Measurements from ENCODE around the gene SIGLEC11.
A peak's percentile ranks its signal among the peaks of the same experiment; 100 is the strongest.

The SIGLEC11 gene

DNA sequence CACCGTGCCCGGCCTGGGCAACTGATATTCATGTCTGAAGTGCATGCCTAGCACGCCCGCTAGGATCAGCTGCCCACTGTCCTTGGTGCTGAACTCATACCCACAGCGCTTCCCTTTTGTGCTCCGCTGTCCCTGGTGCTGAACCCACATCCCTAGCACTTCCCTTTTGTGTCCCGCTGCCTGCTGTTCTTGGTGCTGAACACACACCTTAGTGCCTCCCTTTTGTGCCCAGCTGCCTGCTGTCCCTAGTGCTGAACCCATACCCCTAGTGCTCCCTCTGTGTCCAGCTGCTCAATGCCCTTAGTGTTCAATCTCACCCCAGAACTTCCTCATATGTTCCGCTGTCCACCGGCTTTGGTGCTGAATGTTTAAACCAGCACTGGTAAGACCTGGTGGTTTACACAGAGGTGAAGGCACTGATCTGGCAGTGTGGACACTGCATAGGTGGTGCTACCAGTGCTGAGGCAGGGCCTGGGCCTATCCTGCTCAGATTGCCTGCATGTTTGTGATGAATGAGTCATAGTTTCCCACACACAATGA, 26.3 kb upstream of the SIGLEC11 start (continued):
- TF ChIP-seq, protein P1, sequence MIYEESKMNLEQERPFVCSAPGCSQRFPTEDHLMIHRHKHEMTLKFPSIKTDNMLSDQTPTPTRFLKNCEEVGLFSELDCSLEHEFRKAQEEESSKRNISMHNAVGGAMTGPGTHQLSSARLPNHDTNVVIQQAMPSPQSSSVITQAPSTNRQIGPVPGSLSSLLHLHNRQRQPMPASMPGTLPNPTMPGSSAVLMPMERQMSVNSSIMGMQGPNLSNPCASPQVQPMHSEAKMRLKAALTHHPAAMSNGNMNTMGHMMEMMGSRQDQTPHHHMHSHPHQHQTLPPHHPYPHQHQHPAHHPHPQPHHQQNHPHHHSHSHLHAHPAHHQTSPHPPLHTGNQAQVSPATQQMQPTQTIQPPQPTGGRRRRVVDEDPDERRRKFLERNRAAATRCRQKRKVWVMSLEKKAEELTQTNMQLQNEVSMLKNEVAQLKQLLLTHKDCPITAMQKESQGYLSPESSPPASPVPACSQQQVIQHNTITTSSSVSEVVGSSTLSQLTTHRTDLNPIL (CRISPR knock-in tag; IDR thresholded peaks at IDR 0.05; ENCODE audit: low read depth): peak; percentile 97
- TF ChIP-seq ESRRG (CRISPR knock-in tag; IDR thresholded peaks at IDR 0.05) (peak; percentile 83; the same call in 1 of the 2 replicates), ZFP3 (CRISPR knock-in tag; IDR thresholded peaks at IDR 0.05) (peak; percentile 96), TOX (CRISPR knock-in tag; IDR thresholded peaks at IDR 0.05; ENCODE audit: borderline replicate concordance) (peak; percentile 96), ZC3H10 (CRISPR knock-in tag; IDR thresholded peaks at IDR 0.05) (peak; percentile 97), ZNF565 (CRISPR knock-in tag; conservative IDR thresholded peaks at IDR 0.05; ENCODE audit: low read depth) (peak; percentile 98)

GRCh38 chr19:49986354-49986753, 25.4 kb upstream of the SIGLEC11 start:
- ATAC-seq: no peak
- TF ChIP-seq ESRRG (CRISPR knock-in tag; IDR thresholded peaks at IDR 0.05) (no peak), ZNF70 (CRISPR knock-in tag; IDR thresholded peaks at IDR 0.05) (no peak), TCF4 (CRISPR knock-in tag; IDR thresholded peaks at IDR 0.05; ENCODE audit: borderline replicate concordance) (no peak), ZNF8 (CRISPR knock-in tag; IDR thresholded peaks at IDR 0.05) (no peak), SNAI2 (CRISPR knock-in tag; IDR thresholded peaks at IDR 0.05) (no peak), ZFP3 (CRISPR knock-in tag; IDR thresholded peaks at IDR 0.05) (no peak), ZC3H10 (CRISPR knock-in tag; IDR thresholded peaks at IDR 0.05) (no peak), ARNTL (CRISPR knock-in tag; IDR thresholded peaks at IDR 0.05; ENCODE audit: borderline replicate concordance, low read depth) (no peak), CSDC2 (CRISPR knock-in tag; IDR thresholded peaks at IDR 0.05) (no peak), CSRNP3 (CRISPR knock-in tag; IDR thresholded peaks at IDR 0.05) (no peak), OSR1 (CRISPR knock-in tag; IDR thresholded peaks at IDR 0.05) (no peak)
- TF ChIP-seq, protein P1 (CRISPR knock-in tag; IDR thresholded peaks at IDR 0.05; ENCODE audit: low read depth): no peak

DNA sequence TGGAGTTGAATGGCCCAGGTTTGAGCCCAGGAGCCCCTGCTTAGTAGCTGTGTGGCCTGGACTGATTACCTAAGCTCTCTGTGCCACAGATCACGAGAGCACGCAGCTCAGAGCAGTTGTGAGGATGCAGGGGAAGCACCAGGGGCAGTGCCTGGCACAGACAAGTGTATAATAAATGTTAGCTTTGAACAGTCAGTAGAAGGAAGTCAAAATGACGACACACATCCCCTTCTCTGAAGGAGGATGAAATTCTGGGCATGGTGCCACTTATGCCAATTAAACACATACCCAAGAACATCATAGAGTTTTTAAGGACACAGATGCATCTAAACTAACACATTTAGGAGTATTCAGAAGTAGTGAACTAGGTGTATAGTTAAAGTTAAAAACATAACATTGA, 24.9 kb upstream of the SIGLEC11 start:
- TF ChIP-seq ZFP30 (CRISPR knock-in tag; IDR thresholded peaks at IDR 0.05): no peak
- TF ChIP-seq SNAI2 (CRISPR knock-in tag; IDR thresholded peaks at IDR 0.05): no peak
- no peak for TF ChIP-seq ZFP3 (CRISPR knock-in tag; IDR thresholded peaks at IDR 0.05)
- TF ChIP-seq CSDC2 (CRISPR knock-in tag; IDR thresholded peaks at IDR 0.05): no peak
- no peak for TF ChIP-seq TOX (CRISPR knock-in tag; IDR thresholded peaks at IDR 0.05; ENCODE audit: borderline replicate concordance)
- TF ChIP-seq ZNF565 (CRISPR knock-in tag; conservative IDR thresholded peaks at IDR 0.05; ENCODE audit: low read depth): no peak
- TF ChIP-seq ZNF70 (CRISPR knock-in tag; IDR thresholded peaks at IDR 0.05): no peak
- no peak for TF ChIP-seq CSRNP3 (CRISPR knock-in tag; IDR thresholded peaks at IDR 0.05)
- no peak for ATAC-seq

GRCh38 chr19:49984491-49984890, 23.5 kb upstream of the SIGLEC11 start:
- ATAC-seq: no peak
- TF ChIP-seq PATZ1 (CRISPR knock-in tag; IDR thresholded peaks at IDR 0.05; ENCODE audit: borderline replicate concordance) (no peak), ZFP3 (CRISPR knock-in tag; IDR thresholded peaks at IDR 0.05) (no peak), ZNF70 (CRISPR knock-in tag; IDR thresholded peaks at IDR 0.05) (no peak)

DNA sequence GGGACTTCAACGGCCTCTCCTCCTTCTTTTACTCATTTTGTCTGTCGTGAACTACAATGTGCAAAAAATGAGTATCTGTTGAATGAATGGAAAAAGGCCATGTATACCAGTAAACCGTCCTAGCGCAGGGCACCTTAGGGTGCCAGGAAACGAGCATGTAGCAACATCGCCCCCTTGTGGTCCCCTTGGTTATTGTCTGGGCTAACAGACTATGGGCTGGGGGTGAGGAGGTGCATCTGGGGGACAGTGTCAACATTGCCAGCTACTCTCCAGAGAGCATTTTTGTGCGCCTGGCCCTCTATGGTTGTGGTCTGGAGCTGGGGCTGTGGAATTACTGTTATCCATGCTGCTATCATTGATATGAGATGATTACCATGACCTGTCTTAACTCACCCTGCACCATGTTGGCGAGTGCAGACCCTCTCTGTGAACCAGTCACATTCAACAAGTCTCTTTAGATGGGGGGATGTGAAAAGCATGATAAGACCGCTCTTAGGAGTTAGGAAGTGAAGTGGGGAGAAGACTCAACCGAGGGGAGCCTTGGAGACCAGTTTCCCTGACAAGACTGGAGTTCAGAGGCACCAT, 22.8 kb upstream of the SIGLEC11 start:
- ATAC-seq: peak; percentile 78
- TF ChIP-seq BACH2 (CRISPR knock-in tag; IDR thresholded peaks at IDR 0.05; ENCODE audit: borderline replicate concordance) (no peak), ARNTL (CRISPR knock-in tag; IDR thresholded peaks at IDR 0.05; ENCODE audit: borderline replicate concordance, low read depth) (no peak), GLIS3 (CRISPR knock-in tag; IDR thresholded peaks at IDR 0.05) (no peak), ZNF8 (CRISPR knock-in tag; IDR thresholded peaks at IDR 0.05) (no peak), PPARA (CRISPR knock-in tag; IDR thresholded peaks at IDR 0.05; ENCODE audit: borderline replicate concordance) (no peak), ESRRG (CRISPR knock-in tag; IDR thresholded peaks at IDR 0.05) (no peak), ZFP3 (CRISPR knock-in tag; IDR thresholded peaks at IDR 0.05) (no peak), PATZ1 (CRISPR knock-in tag; IDR thresholded peaks at IDR 0.05; ENCODE audit: borderline replicate concordance) (no peak), ISL1 (CRISPR knock-in tag; IDR thresholded peaks at IDR 0.05) (no peak), CSRNP3 (CRISPR knock-in tag; IDR thresholded peaks at IDR 0.05) (no peak)
